NCI-H2196 (cell line): ENCODE results near the gene DCLRE1B.
A peak's percentile ranks its signal among the peaks of the same experiment; 100 is the strongest.

Experiments used
- DNase-seq: peaks from one replicate; lab custom pipeline; 2025; ENCODE audit not compliant: unreplicated experiment; lab: John Stamatoyannopoulos, UW

The DCLRE1B gene

DNA sequence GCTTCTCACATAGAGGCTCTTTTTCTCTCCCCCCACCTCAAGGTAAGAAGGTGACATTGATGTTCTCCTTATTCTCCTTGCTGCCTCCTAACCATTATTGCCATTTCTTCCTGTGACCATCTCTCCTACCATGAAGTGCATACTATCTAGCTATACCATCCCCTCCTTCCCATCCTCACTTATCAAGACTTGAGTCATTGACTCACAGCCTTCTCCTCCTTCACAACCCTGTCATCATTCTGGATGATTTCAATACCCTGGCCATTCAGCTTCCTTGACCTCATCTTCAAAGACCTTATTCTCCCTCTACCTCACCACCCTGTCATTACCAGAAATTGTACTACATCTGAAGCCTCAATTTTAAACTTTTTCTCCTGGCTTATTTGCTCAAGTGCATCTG, 13.1 kb downstream of the DCLRE1B start:
- no peak for DNase-seq

GRCh38 chr1:113922957-113923356, 17.8 kb downstream of the DCLRE1B start:
- no peak for DNase-seq

DNA sequence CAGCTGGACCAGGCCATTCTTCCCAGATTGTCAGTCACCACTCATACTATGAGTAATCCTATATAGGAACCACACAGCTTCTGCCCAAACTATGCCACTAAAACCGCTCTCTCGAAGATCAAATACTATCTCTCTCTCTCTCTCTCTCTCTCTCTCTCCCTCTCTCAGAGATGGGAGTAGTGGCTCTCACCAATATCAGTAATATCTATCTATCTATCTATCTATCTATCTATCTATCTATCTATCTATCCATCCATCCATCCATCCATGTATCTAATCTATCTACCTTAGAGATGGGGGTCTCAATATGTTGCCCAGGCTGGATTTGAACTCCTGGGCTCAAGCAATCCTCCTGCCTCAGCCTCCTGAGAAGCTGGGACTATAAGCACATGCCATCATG, 19.3 kb downstream of the DCLRE1B start:
- no peak for DNase-seq

DNA sequence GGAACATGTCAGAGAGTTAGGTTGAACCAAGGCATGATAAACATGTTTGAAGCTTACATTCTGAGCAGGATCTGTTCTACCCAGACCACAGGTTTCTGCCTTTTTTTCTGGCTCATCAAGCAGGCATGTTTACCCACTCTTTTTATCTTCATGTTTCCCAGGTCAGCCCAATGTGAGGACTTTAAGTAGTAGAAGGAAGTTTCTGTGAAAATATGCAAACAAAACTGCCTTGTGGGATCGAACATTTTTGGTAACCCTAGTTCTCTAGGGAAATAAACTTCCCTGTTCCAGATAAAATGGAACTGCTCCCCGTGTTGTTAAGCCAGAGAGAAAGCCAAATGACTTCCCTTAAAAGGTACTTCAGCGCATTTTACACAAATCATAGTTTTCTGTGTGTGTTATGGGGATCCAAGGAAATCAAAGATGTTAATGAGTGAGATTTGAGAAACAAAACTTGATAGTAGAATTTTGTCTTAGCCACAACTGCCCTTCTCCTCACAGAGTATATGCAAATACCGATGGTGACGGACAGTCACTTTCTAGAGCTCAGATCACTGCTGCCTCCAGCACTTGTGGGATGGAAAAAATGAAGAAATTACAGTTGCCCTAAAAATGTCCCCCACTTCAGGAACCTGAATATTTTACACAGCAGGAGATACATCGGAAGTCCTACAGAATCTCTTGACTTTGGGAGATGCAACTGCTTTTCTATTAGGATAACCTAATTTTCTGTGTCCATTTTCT, 23.2 kb downstream of the DCLRE1B start:
- no peak for DNase-seq

DNA sequence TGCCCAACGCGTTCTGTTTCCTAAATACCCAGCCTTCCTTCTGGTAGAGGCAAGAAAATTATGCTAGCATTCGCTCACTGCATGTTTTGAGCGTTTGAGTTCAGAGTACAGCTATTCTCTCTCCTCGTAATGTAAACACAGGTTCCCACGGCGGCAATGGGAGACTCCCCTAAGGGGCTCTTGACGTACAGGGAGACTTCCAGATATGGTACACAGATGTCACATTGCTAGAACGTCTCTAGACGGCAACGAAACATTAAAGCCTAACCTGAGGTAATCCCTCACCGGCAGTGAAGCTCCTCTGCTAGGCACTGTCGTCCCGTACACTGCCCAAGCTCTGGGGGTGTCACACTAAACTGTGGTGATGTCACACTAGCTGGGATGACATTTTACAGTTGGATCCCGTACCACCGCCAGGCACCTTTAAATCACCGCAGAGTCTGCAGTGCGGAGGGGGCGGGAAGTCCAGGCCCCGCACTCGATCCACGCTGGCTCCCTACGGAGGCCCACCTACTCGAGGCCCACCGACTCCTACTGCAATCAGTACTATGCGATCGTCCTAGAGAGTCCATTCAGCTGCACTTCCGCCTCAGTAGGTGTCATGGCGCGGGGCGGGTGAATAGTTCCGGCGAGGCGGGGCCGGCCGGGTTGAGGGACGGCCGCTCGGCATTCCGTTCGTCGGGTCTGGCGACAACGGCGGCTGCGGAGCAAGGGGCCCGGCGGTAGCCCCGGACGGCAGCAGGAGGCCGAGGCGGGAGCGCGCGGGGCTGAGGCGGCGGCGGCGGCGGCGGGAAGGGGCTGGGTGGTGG, 24.0 kb downstream of the DCLRE1B start, which contains the start of gene HIPK1:
Gene HIPK1 (plus strand): TSS at position 384 of the 809 bp plus-strand sequence.
- peak; percentile 92 for DNase-seq

DNA sequence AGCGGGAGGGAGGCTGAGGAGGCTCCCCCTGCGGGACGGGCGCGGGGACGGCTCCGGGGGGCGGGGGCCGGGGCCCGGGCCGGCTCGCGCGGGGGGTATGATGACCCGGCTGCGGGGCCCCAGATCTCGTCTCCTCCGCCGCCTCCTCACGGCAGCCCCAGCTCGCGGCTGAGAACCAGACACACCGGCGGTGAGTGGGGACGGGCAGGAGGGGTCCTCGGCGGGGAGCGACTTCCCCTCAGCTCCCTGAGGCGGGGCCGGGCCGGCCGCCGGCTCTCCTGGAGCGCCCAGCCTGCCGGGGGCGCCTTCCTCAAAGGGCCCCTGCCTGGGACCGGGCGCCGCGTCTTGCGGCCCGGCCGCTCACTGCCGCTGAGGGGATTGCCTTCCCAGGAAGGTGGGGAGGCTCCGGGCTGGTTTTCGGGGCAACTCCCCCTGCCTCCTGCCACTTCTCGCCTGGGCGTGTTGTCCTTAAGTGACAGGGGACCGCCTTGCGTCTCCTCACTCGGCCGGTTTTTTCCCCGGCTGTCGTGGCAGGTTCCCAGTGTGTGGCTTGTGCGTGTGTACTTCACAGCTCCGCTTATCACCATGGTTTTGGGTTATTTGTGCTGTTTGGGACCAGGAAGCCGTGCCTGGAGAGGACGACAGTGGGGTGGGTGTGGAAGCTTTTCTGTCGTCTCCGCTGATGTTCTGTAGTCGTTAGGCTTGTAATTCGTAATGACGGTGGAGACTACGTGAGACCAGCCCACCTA, 24.8 kb downstream of the DCLRE1B start:
- peak; percentile 41 for DNase-seq

- DNase-seq: no peak
Measured at GRCh38 chr1:113930499-113931161, 25.5 kb downstream of the DCLRE1B start.

DNA sequence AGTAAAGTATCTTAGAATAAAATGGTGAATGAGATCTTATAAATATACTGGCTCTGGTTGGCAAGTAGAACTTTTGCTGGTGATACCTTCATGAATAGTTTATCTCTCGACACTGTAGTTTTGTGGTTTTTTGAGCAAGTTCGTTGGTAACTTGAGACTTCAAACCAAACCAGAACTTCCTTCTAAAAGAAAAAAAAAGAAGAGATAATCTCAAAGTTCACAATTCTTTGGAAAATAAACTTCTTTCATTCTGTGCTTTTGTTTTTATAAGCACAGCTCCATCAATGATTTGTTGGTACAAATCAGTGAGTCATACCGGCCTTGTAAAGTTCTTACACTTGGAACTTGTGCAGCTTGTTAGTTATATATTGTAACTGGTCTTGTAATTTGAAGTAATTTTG, 26.3 kb downstream of the DCLRE1B start:
- DNase-seq: no peak

- DNase-seq: no peak
Measured at GRCh38 chr1:113934006-113934405, 28.9 kb downstream of the DCLRE1B start.

GRCh38 chr1:113934511-113935055, 29.5 kb downstream of the DCLRE1B start:
- no peak for DNase-seq

GRCh38 chr1:113935176-113935575, 30.1 kb downstream of the DCLRE1B start:
- DNase-seq: no peak

DNA sequence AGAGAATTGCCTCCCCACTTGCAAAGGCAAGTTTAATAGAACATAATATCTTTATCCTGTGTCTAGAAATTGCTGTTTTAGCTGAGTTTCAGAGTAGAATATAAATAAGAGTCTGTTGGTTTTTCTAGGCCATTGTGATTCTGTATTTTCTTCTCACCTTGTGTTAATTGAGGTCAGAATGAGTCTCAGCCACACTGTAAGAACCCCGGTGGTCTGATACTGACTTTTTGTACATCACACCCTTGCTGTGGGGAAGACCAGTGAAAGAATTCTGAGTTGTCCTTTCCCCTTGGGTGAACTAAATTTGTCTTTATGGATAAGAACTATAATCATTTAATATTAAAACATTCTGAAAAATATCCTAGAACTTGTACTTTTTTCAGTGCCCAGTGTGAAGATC, 30.8 kb downstream of the DCLRE1B start:
- no peak for DNase-seq

DNA sequence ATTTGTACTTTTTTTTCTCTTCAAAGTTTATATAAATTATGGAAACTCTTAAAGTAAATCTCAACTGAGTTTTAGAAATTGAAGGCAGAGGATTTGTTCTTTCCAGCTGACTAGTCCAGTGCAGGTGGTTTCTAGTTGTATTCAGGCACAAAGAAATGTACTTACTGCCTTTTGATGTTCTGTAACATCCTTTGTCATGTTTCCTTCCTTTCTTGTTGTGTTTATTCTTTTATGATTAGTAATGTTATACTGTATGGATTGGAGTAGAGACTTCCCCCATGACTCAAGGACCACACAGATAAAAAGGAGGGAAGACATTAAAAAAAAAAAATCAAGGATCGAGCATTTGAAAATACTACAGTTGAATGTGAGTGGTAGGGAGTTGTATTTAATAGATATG, 32.0 kb downstream of the DCLRE1B start:
- no peak for DNase-seq

GRCh38 chr1:113938192-113938591, 33.1 kb downstream of the DCLRE1B start:
- DNase-seq: no peak

- DNase-seq: no peak
Measured at GRCh38 chr1:113940365-113941244, 35.5 kb downstream of the DCLRE1B start.

- no peak for DNase-seq
Measured at GRCh38 chr1:113941245-113941559, 36.1 kb downstream of the DCLRE1B start.

- DNase-seq: no peak
Measured at GRCh38 chr1:113942527-113942926, 37.4 kb downstream of the DCLRE1B start.

DNA sequence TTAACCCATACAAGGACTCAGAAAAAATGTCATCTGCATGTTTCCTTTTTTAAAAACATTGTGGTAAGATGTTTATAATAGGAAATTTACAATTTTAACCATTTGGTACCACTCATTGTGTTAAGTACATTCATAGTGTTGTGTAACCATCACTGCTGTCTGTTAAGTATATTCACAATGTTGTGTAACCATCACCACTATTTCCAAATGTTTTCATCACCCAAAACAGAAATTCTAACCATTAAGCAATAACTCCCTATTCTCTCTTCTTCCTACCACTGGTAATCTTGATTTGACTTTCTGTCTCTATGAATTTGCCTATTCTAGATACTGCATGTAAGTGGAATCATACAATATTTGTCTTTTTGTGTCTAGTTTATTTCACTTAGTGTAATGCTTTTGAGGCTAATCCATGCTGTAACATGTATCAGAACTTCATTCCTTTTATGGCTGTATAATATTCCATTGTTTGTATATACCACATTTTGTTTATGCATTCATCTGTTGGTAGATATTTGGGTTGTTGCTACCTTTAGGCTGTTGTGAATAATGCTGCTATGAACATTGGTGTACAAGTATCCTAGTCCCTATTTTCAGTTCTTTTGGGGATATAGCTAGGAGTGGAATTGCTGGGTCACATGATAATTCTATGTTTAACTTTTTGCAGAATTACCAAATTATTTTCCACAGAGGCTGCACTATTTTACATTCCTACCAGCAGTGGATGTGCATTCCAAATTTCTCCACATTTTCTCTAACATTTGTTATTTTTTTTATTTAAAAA, 38.1 kb downstream of the DCLRE1B start:
- no peak for DNase-seq

DNA sequence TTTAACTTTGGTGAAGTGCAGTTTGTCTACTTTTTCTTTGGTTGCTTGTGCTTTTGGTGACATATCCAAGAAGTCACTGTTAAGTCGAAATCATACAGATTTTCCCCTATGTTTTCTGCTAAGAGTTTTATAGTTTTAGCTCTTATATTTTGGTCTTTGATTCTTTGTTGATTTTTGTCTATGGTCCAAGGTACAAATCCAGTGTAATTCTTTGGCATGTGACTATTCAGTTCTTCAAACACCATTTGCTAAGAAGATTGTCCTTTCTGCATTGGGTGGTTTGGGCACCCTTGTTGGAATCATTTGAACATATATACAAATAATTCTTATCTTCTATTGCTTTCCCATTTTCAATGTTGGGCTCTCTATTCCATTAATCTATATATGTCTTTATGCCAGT, 40.2 kb downstream of the DCLRE1B start:
- no peak for DNase-seq
